Suprapubic skin (tissue), 4 donors: ENCODE results near the gene IL1R1. TPM values are rescaled to one million over a fixed set of nuclear protein-coding genes. Genes with fewer than 3 reads are reported as not detected.

Experiments used
- DNase-seq, 2 donors: peaks; one replicate each; pipeline ENCODE4 v3.0.0-alpha.2; 2019; ENCODE audit warnings: low spot score in 2 of 2
- H3K27ac ChIP-seq: fragments of 200-600 bp; sonication (generic); one replicate; pipeline ENCODE4 v1.5.1; 2019
- H3K27me3 ChIP-seq: fragments of 200-600 bp; sonication (generic); one replicate; pipeline ENCODE4 v1.5.1; 2019
- H3K36me3 ChIP-seq: fragments of 200-600 bp; sonication (generic); one replicate; pipeline ENCODE4 v1.5.1; 2019
- H3K4me1 ChIP-seq: fragments of 200-600 bp; sonication (generic); one replicate; pipeline ENCODE4 v1.5.1; 2019
- H3K4me3 ChIP-seq: fragments of 200-600 bp; sonication (generic); one replicate; pipeline ENCODE4 v1.5.1; 2019; ENCODE audit warnings: mild to moderate bottlenecking
- H3K9me3 ChIP-seq: fragments of 200-600 bp; sonication (generic); one replicate; pipeline ENCODE4 v1.5.1; 2019
- CTCF ChIP-seq, 2 donors: fragments of 200-600 bp in 1 of 2; fragments of 450-650 bp in 1 of 2; sonication (generic) in 1 of 2; IDR thresholded peaks; one replicate each; pipeline ENCODE4 v1.5.1; 2016 to 2019; ENCODE audit warnings: antibody characterized with exemption in 2 of 2, mild to moderate bottlenecking in 1 of 2, moderate library complexity in 1 of 2
- EP300 ChIP-seq: sonication (generic); formaldehyde crosslinking; IDR thresholded peaks from one replicate; pipeline ENCODE4 v1.6.1; 2017; ENCODE audit warnings: antibody characterized with exemption
- POLR2A ChIP-seq, 2 donors: fragments of 450-650 bp; IDR thresholded peaks; one replicate each; pipeline ENCODE4 v1.6.1; 2017; ENCODE audit warnings: antibody characterized with exemption in 2 of 2, mild to moderate bottlenecking in 2 of 2, moderate library complexity in 2 of 2
- POLR2AphosphoS5 ChIP-seq, 3 donors: sonication (generic); formaldehyde crosslinking; IDR thresholded peaks; one replicate each; pipeline ENCODE4 v1.6.1; 2017; ENCODE audit warnings: antibody characterized with exemption in 3 of 3
- WGBS: methylation state at CpG from one replicate; pipeline ENCODE4 v1.1.5; 2018; 5-methylcytosine and 5-hydroxymethylcytosine counted together
- total RNA-seq, 4 donors: library from RNA; depleted of rRNA; stranded (reverse); fragments of >200 nt; gene quantifications; one replicate each; pipeline ENCODE4 v1.1.0, GENCODE V29; 2016

The IL1R1 gene
- total RNA-seq, 4 donors from 2014 or later = 52.1 to 90.0 (median 58.8) TPM

GRCh38 chr2:102112271-102112670, 30.3 kb upstream of the IL1R1 start:
- 100% methylated on average over 1 of the region's 1 CpG for WGBS
- TF ChIP-seq CTCF (IDR thresholded peaks at IDR 0.05) = no peak
- no peak for TF ChIP-seq POLR2A (IDR thresholded peaks at IDR 0.05)
- TF ChIP-seq EP300 = no peak

DNA sequence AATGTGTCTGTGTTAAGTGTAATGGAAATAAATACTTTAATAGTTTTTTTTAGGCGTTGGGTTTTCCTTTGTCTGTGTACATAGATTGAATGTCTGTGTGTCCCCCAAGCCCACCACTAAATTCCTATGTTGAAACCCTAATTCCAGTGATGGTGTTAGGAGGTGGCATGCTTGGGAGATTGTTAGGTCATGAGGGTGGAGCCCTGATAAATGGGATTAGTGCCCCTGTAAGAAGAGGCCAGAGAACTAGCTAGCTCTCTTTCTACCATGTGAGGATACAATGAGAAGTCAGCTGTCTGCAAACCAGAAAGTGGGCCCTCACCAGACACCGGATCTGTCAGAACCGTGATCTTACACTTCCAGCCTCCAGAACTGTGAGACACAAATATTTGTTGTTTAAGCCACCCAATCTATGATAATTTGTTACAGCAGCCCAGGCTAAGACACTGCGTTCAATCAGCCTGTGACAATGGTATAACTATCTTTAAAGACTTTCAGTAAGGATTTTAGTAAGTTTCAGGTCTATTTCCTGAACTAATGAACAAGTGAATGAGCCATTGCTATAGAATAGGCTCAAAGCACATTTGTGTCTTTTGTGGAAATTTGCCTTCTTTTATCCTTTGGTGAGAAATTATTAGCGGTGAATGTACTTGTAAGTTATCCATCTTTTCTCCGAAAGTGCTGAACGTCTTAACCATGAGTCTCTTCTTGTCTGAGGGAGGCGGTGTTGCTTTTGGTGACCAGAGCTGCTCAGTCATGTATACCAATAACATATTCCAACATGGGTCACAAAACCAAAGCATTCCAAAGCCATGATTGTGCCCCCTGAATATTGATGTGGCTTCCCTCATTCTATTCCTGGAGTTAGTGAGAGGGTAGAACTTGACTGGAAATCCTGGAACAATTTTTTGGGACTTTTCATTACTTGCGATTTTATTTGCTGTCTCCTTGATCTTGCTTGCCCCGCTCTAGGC, 29.6 kb upstream of the IL1R1 start:
- Histone ChIP-seq H3K36me3 (no peaks in the 10 kb centered on the region), H3K9me3 (no peaks in the 10 kb centered on the region), H3K4me1 (peaks cover 6% of the 10 kb centered on the region), H3K4me3 (no peak overlapping the region), H3K27ac (no peak overlapping the region), H3K27me3 (no peaks in the 10 kb centered on the region)
- WGBS = 94% methylated on average over 10 of the region's 10 CpGs
- DNase-seq = no peak
- TF ChIP-seq POLR2AphosphoS5 (IDR thresholded peaks at IDR 0.05) (no peak), POLR2A (IDR thresholded peaks at IDR 0.05) (no peak), EP300 (no peak), CTCF (IDR thresholded peaks at IDR 0.05) (no peak)

More at GRCh38 chr2:102112271-102112670, 30.3 kb upstream of the IL1R1 start:
- no peaks in the 10 kb centered on the region for H3K36me3 ChIP-seq
- no peak overlapping the region for H3K27ac ChIP-seq
- H3K4me3 ChIP-seq = no peak overlapping the region
- H3K4me1 ChIP-seq = peaks cover 6% of the 10 kb centered on the region
- H3K27me3 ChIP-seq = no peaks in the 10 kb centered on the region
- no peaks in the 10 kb centered on the region for H3K9me3 ChIP-seq
- no peak for DNase-seq

DNA sequence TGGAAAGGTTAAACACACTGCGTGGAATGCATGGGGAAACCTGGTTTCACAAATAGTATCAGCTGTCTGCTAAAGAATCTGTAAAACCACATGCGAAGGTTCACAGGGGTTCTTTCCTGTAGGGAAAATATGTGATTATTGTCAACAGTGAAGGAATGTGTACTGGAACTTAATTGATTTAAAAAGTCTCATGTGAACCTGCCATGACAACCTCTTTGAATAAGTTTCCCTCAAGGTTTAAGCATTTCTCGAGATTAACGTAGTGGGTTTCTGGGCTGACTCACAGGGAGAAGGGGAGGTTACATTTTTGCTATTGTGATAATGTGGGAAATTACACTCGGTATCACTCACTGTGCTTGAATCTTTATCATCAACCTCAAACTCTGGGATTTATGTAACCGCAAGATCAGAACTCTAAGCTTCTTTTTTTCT, 28.2 kb upstream of the IL1R1 start:
- H3K9me3 ChIP-seq = no peaks in the 10 kb centered on the region
- no peak overlapping the region for H3K4me3 ChIP-seq
- H3K4me1 ChIP-seq = peaks cover 6% of the 10 kb centered on the region
- 83% methylated on average over 6 of the region's 6 CpGs for WGBS
- H3K27me3 ChIP-seq = no peaks in the 10 kb centered on the region
- H3K27ac ChIP-seq = no peak overlapping the region
- TF ChIP-seq CTCF (IDR thresholded peaks at IDR 0.05) = no peak
- TF ChIP-seq POLR2AphosphoS5 (IDR thresholded peaks at IDR 0.05) = no peak
- TF ChIP-seq EP300 = no peak
- TF ChIP-seq POLR2A (IDR thresholded peaks at IDR 0.05) = no peak
- H3K36me3 ChIP-seq = no peaks in the 10 kb centered on the region
- no peak for DNase-seq

- no peak overlapping the region for H3K4me3 ChIP-seq
- DNase-seq = no peak
- H3K4me1 ChIP-seq = peaks cover 6% of the 10 kb centered on the region
- no peaks in the 10 kb centered on the region for H3K9me3 ChIP-seq
- no peak overlapping the region for H3K27ac ChIP-seq
- TF ChIP-seq CTCF (IDR thresholded peaks at IDR 0.05) = no peak
- no peak for TF ChIP-seq POLR2AphosphoS5 (IDR thresholded peaks at IDR 0.05)
- no peak for TF ChIP-seq POLR2A (IDR thresholded peaks at IDR 0.05)
- no peak for TF ChIP-seq EP300
- H3K36me3 ChIP-seq = no peaks in the 10 kb centered on the region
- H3K27me3 ChIP-seq = no peaks in the 10 kb centered on the region
- 86% methylated on average over 5 of the region's 5 CpGs for WGBS
Measured at GRCh38 chr2:102114851-102115497, 27.6 kb upstream of the IL1R1 start.
